ENCODE data around the gene GCNT2.

DNA sequence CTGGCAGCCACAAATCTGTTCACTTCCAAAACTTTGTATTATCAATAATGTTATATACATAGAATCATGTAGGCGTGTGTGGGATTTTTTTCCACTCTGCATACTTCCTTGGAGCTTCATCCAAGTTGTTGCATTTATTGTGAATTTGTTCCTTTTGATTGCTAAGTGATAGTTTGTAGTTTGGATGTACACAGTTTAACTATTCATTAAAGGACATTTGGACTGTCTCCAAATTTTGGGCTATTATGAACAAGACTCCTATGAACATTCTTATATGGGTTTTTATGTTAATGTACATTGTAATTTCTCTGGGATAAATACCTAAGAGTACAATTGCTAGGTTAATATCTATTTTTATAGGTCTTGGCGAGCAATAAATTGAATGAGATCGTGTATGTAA, 36.2 kb upstream of the GCNT2 start:
- TF ChIP-seq POLR2AphosphoS5 (IDR thresholded peaks at IDR 0.05; ENCODE audit: low read depth, low read length) (no peak), SIN3A (IDR thresholded peaks at IDR 0.05; ENCODE audit: borderline replicate concordance, insufficient read depth, low read length) (no peak), TAF1 (IDR thresholded peaks at IDR 0.05; ENCODE audit: borderline replicate concordance, insufficient read depth, low read length) (no peak), FOXP2 (optimal IDR thresholded peaks at IDR 0.05; ENCODE audit: borderline replicate concordance, extremely low read depth, extremely low read length, insufficient read depth) (no peak)
- TF ChIP-seq, protein P1, sequence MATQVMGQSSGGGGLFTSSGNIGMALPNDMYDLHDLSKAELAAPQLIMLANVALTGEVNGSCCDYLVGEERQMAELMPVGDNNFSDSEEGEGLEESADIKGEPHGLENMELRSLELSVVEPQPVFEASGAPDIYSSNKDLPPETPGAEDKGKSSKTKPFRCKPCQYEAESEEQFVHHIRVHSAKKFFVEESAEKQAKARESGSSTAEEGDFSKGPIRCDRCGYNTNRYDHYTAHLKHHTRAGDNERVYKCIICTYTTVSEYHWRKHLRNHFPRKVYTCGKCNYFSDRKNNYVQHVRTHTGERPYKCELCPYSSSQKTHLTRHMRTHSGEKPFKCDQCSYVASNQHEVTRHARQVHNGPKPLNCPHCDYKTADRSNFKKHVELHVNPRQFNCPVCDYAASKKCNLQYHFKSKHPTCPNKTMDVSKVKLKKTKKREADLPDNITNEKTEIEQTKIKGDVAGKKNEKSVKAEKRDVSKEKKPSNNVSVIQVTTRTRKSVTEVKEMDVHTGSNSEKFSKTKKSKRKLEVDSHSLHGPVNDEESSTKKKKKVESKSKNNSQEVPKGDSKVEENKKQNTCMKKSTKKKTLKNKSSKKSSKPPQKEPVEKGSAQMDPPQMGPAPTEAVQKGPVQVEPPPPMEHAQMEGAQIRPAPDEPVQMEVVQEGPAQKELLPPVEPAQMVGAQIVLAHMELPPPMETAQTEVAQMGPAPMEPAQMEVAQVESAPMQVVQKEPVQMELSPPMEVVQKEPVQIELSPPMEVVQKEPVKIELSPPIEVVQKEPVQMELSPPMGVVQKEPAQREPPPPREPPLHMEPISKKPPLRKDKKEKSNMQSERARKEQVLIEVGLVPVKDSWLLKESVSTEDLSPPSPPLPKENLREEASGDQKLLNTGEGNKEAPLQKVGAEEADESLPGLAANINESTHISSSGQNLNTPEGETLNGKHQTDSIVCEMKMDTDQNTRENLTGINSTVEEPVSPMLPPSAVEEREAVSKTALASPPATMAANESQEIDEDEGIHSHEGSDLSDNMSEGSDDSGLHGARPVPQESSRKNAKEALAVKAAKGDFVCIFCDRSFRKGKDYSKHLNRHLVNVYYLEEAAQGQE (IDR thresholded peaks at IDR 0.05; ENCODE audit: insufficient read depth in 1 of 2, low read depth in 2 of 2, low read length in 2 of 2): no peak
